ENCODE measurements around the gene HEXIM1.

HEXIM1 gene

DNA sequence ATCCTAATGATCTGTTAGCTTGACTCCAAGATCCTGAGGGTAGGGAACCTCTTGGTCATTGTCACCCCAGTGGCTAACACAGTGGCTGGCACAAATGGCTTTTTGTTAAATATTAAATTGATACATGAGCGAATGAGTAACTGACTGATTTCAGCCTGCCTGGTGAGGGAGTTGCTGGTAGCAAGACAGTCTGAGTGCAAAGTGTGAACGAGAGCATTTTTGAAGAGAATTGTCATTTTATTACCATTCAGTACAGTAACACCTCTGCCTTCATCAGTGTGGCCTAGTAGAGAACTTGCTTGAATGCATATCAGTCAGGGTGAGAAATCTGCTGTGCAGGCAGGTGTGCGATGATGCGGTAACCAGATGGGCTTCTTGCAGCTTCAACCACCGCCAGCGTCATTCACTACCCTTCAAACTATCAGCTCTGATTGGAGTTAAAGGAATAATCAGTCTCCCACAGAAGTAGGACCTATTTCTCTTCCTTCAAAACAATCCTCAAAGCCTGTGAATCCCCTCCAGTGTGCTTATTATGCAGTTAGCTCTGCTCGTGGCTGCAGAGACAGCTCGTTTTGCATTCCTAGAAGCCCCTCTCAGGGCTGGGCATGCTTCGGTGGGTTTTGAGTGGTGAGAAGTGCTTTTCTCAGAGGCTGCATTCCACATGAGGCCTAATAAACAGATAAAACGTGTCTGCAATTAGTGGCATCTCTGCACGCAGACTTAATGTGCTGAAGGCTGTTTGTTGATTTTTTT is 42.4 kb downstream of the HEXIM1 start:
- TF ChIP-seq CTCF (IDR thresholded peaks at IDR 0.05; ENCODE audit: insufficient read depth, low read length, poor library complexity, severe bottlenecking) (no peak), EZH2phosphoT487 (conservative IDR thresholded peaks at IDR 0.05; ENCODE audit: low read length) (no peak)
- Histone ChIP-seq H3K9me2 (replicated peaks; ENCODE audit: insufficient read depth, low read length) (no peaks in the 10 kb centered on the region), H3F3A (ENCODE audit: insufficient read depth) (peaks cover 5% of the 10 kb centered on the region; the same call in 1 of the 2 replicates), H3K36me3 (ENCODE audit: low read length) (no peaks in the 10 kb centered on the region), H3K27me3 (ENCODE audit: low read length) (no peaks in the 10 kb centered on the region), H3K9me3 (ENCODE audit: insufficient read depth, low read length) (no peaks in the 10 kb centered on the region), H2AFZ (ENCODE audit: low read depth, low read length, severe bottlenecking) (no peak overlapping the region), H3K4me3 (ENCODE audit: insufficient read depth, low read length, poor library complexity, severe bottlenecking) (no peak overlapping the region), H4K20me1 (ENCODE audit: low read depth, low read length) (no peaks in the 10 kb centered on the region), H3K27ac (ENCODE audit: low read depth, low read length) (no peak overlapping the region), H3K9ac (ENCODE audit: low read length) (no peak overlapping the region), H3K79me2 (ENCODE audit: insufficient read depth, low read length) (no peaks in the 10 kb centered on the region), H3K4me2 (ENCODE audit: low read depth, low read length, poor library complexity, severe bottlenecking) (no peak overlapping the region)

DNA sequence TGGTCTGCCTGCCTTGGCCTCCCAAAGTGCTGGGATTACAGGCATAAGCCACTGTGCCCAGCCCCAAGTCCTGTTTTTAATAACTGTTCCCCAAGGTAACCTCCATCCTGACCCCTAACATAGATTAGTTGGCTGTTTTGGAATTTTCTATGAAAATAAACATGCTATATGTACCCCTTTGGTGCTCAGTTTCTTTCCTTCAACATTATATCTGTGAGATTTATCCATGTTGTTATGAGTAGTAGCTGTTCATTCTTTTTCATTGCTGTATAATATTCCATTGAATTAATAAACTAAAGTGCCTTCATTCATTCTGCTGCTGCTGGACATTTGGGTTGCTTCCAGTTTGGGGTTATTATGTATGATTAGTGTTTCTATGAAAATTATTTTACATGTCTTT is 47.1 kb downstream of the HEXIM1 start:
- no peak overlapping the region for H3K4me3 ChIP-seq (ENCODE audit: insufficient read depth, low read length, poor library complexity, severe bottlenecking)
- H3K27me3 ChIP-seq (ENCODE audit: low read length): no peaks in the 10 kb centered on the region
- no peak overlapping the region for H3K9ac ChIP-seq (ENCODE audit: low read length)
- no peaks in the 10 kb centered on the region for H3K79me2 ChIP-seq (ENCODE audit: insufficient read depth, low read length)
- H3K4me2 ChIP-seq (ENCODE audit: low read depth, low read length, poor library complexity, severe bottlenecking): no peak overlapping the region
- no peaks in the 10 kb centered on the region for H3K9me3 ChIP-seq (ENCODE audit: insufficient read depth, low read length)
- H3F3A ChIP-seq (ENCODE audit: insufficient read depth): peaks cover 5% of the 10 kb centered on the region
- H3K27ac ChIP-seq (ENCODE audit: low read depth, low read length): no peak overlapping the region
- no peaks in the 10 kb centered on the region for H3K36me3 ChIP-seq (ENCODE audit: low read length)
- TF ChIP-seq EZH2phosphoT487 (conservative IDR thresholded peaks at IDR 0.05; ENCODE audit: low read length) (no peak), CTCF (IDR thresholded peaks at IDR 0.05; ENCODE audit: insufficient read depth, low read length, poor library complexity, severe bottlenecking) (no peak)
- H4K20me1 ChIP-seq (ENCODE audit: low read depth, low read length): no peaks in the 10 kb centered on the region
- no peaks in the 10 kb centered on the region for H3K9me2 ChIP-seq (replicated peaks; ENCODE audit: insufficient read depth, low read length)
- no peak overlapping the region for H2AFZ ChIP-seq (ENCODE audit: low read depth, low read length, severe bottlenecking)

DNA sequence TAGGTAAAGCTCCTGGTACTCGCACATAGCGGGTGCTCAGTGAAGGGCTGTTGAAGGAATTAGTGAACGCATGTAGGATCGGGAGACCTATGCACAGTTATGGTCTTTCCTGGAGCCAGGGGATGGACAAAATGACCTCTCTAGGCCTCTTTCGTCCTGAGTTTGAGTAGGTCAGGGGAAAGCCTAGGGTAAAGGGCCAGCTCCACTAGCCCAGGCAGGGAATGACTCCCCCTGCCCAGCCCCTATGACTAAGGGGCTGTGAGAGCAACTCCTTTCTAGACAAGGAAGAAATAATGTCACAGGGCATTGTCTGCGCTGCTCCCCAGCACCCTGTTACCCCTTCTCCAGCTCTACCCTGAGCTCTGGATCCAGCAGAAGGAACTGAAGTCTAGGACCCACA is 48.8 kb downstream of the HEXIM1 start:
- no peak overlapping the region for H3K4me3 ChIP-seq (ENCODE audit: insufficient read depth, low read length, poor library complexity, severe bottlenecking)
- no peaks in the 10 kb centered on the region for H3K27me3 ChIP-seq (ENCODE audit: low read length)
- no peaks in the 10 kb centered on the region; the same call in 1 of the 2 replicates for H3F3A ChIP-seq (ENCODE audit: insufficient read depth)
- H3K36me3 ChIP-seq (ENCODE audit: low read length): no peaks in the 10 kb centered on the region
- H3K9me3 ChIP-seq (ENCODE audit: insufficient read depth, low read length): no peaks in the 10 kb centered on the region
- H3K4me2 ChIP-seq (ENCODE audit: low read depth, low read length, poor library complexity, severe bottlenecking): no peak overlapping the region
- H3K27ac ChIP-seq (ENCODE audit: low read depth, low read length): no peak overlapping the region
- H3K79me2 ChIP-seq (ENCODE audit: insufficient read depth, low read length): no peaks in the 10 kb centered on the region
- no peaks in the 10 kb centered on the region for H3K9me2 ChIP-seq (replicated peaks; ENCODE audit: insufficient read depth, low read length)
- TF ChIP-seq CTCF (IDR thresholded peaks at IDR 0.05; ENCODE audit: insufficient read depth, low read length, poor library complexity, severe bottlenecking): no peak
- no peak for TF ChIP-seq EZH2phosphoT487 (conservative IDR thresholded peaks at IDR 0.05; ENCODE audit: low read length)
- H4K20me1 ChIP-seq (ENCODE audit: low read depth, low read length): no peaks in the 10 kb centered on the region
- H3K9ac ChIP-seq (ENCODE audit: low read length): no peak overlapping the region
- no peak overlapping the region for H2AFZ ChIP-seq (ENCODE audit: low read depth, low read length, severe bottlenecking)

Measured in SU-DHL-6 (cell line).